ENCODE measurements around the gene TGM5.
"Not testable (repeated sequence)": the region's sequence is repeated elsewhere in the genome, so short reads cannot be mapped to it uniquely, and the experiment has no call there.

Gene TGM5

GRCh38 chr15:43276563-43277200, 10.0 kb upstream of the TGM5 start:
- in situ Hi-C loops (cut with MboI; ENCODE audit: low sequenced_read_pairs), result no loop called here

GRCh38 chr15:43275740-43276562, 9.2 kb upstream of the TGM5 start:
- in situ Hi-C loops (cut with MboI; ENCODE audit: low sequenced_read_pairs), result no loop called here

GRCh38 chr15:43274136-43274535, 7.4 kb upstream of the TGM5 start:
- in situ Hi-C loops (cut with MboI; ENCODE audit: low sequenced_read_pairs), result no loop called here

- in situ Hi-C loops (cut with MboI; ENCODE audit: low sequenced_read_pairs), result no loop called here
These were observed 6.5 kb upstream of the TGM5 start for GRCh38 chr15:43273243-43273642.

- in situ Hi-C loops (cut with MboI; ENCODE audit: low sequenced_read_pairs), result not testable (repeated sequence)
These were observed 5.2 kb upstream of the TGM5 start for GRCh38 chr15:43271908-43272307.

- in situ Hi-C loops (cut with MboI; ENCODE audit: low sequenced_read_pairs), result no loop called here
These were observed 4.1 kb upstream of the TGM5 start for GRCh38 chr15:43270676-43271306.

GRCh38 chr15:43270113-43270665, 3.5 kb upstream of the TGM5 start:
- in situ Hi-C loops (cut with MboI; ENCODE audit: low sequenced_read_pairs), result no loop called here

- in situ Hi-C loops (cut with MboI; ENCODE audit: low sequenced_read_pairs), result no loop called here
These were observed 1.7 kb upstream of the TGM5 start for GRCh38 chr15:43268111-43269105.

- in situ Hi-C loops (cut with MboI; ENCODE audit: low sequenced_read_pairs), result no loop called here
These were observed 711 bp upstream of the TGM5 start for GRCh38 chr15:43267439-43267838.

GRCh38 chr15:43266386-43266785, 342 bp downstream of the TGM5 start:
- in situ Hi-C loops (cut with MboI; ENCODE audit: low sequenced_read_pairs), result no loop called here

- in situ Hi-C loops (cut with MboI; ENCODE audit: low sequenced_read_pairs), result no loop called here
These were observed 6.6 kb downstream of the TGM5 start for GRCh38 chr15:43260011-43260615.

- in situ Hi-C loops (cut with MboI; ENCODE audit: low sequenced_read_pairs), result no loop called here
These were observed 7.9 kb downstream of the TGM5 start for GRCh38 chr15:43258781-43259180.

- in situ Hi-C loops (cut with MboI; ENCODE audit: low sequenced_read_pairs), result no loop called here
These were observed 10.4 kb downstream of the TGM5 start for GRCh38 chr15:43256341-43256740.

- in situ Hi-C loops (cut with MboI; ENCODE audit: low sequenced_read_pairs), result no loop called here
These were observed 11.4 kb downstream of the TGM5 start for GRCh38 chr15:43255376-43255775.

GRCh38 chr15:43253431-43254403, 13.0 kb downstream of the TGM5 start:
- in situ Hi-C loops (cut with MboI; ENCODE audit: low sequenced_read_pairs), result no loop called here

- in situ Hi-C loops (cut with MboI; ENCODE audit: low sequenced_read_pairs), result no loop called here
These were observed 14.9 kb downstream of the TGM5 start for GRCh38 chr15:43251871-43252250.

- in situ Hi-C loops (cut with MboI; ENCODE audit: low sequenced_read_pairs), result no loop called here
These were observed 15.4 kb downstream of the TGM5 start for GRCh38 chr15:43251185-43251870.

- in situ Hi-C loops (cut with MboI; ENCODE audit: low sequenced_read_pairs), result no loop called here
These were observed 15.9 kb downstream of the TGM5 start for GRCh38 chr15:43250785-43251184.

Measured in hTERT RPE-1 (cell line).